HG02884 (cell line): ENCODE measurements around the gene PRKRIP1.
"Not testable (repeated sequence)": the region's sequence is repeated elsewhere in the genome, so short reads cannot be mapped to it uniquely, and the experiment has no call there.

Source experiments
- ATAC-seq: cut with Tn5 transposase; IDR thresholded peaks from one replicate; pipeline ENCODE4 v1.9.1; 2021; ENCODE audit warnings: mild to moderate bottlenecking, moderate library complexity; ENCODE audit not compliant: unreplicated experiment

Gene PRKRIP1

DNA sequence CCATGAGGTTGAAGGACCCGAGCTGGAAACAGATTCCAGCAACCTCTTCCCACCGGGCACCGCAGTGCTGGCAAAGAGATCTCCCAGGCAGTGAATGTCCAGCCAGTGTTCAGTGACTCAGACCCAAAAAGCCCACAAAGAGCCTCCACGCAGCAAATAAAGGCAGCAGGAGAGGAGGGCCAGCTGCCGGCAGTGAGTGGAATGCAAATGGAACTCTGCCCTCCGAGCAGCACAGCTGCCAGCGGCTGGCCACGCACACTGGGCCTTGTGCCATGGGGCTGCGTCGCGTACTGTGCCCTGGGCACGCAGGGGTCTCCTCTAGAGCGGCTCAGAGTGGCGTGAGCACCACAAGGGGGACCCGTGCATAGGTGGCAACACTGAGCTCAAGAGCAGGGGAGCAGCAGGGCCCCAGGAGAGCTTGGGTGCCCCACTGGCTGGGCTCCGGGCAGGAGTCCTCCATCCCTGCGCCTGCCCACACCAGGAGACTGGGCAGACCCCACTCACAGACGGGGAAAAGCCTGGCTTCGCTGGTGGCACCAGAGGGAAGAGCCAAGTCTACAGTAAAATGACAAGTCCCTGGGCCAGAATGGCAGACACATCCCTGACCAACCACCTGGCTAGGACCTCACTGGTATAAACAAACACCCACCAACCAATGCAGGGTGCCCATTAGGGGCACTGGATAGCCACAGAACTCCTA is 78.7 kb downstream of the PRKRIP1 start:
- not testable (repeated sequence) for ATAC-seq
